Mammary epithelial cell (primary cell): ENCODE data around the gene BMPR1A.

Experiments
- CTCF ChIP-seq, 2 donors: IDR thresholded peaks in 1 of 2; conservative IDR thresholded peaks in 1 of 2; 2 replicates each; pipeline ENCODE4 v1.5.1; 2011 to 2012; ENCODE audit warnings: inconsistent platforms in 2 of 2, low read length in 2 of 2, mild to moderate bottlenecking in 2 of 2, control low read depth in 1 of 2, low read depth in 1 of 2; ENCODE audit not compliant: insufficient read depth in 1 of 2; ENCODE audit errors: extremely low read depth in 1 of 2
- EZH2 ChIP-seq: IDR thresholded peaks from 2 replicates; pipeline ENCODE4 v1.6.1; 2012; ENCODE audit warnings: low read length, inconsistent platforms, borderline replicate concordance

GRCh38 chr10:86749854-86750253 is 6.6 kb upstream of the BMPR1A start:
- TF ChIP-seq EZH2 (no peak), CTCF (conservative IDR thresholded peaks at IDR 0.05 in 1 of 2, IDR thresholded peaks at IDR 0.05 in 1 of 2; ENCODE audit: extremely low read depth in 1 of 2, insufficient read depth in 1 of 2, low read depth in 1 of 2, low read length in 2 of 2) (no peak)
